Smooth muscle cell (in vitro differentiated cells): ENCODE results near the gene KCNIP2. TPM values are rescaled to one million over a fixed set of nuclear protein-coding genes. Genes with fewer than 3 reads are reported as not detected.

Experiments
- DNase-seq: peaks from one replicate; lab custom pipeline; 2025; ENCODE audit not compliant: unreplicated experiment; lab: John Stamatoyannopoulos, UW
- H2AFZ ChIP-seq: fragments of 200-600 bp; sonication (generic); 2 replicates; pipeline ENCODE4 v1.6.0; 2016; ENCODE audit warnings: antibody characterized with exemption, low read depth, mild to moderate bottlenecking
- H3F3A ChIP-seq: fragments of 200-600 bp; sonication (generic); 2 replicates; pipeline ENCODE4 v1.6.0; 2017; ENCODE audit warnings: antibody characterized with exemption, low read depth
- H3K27ac ChIP-seq: fragments of 200-600 bp; sonication (generic); 2 replicates; pipeline ENCODE4 v1.5.1; 2016; ENCODE audit warnings: low read depth, mild to moderate bottlenecking
- H3K27me3 ChIP-seq: fragments of 200-600 bp; sonication (generic); 2 replicates; pipeline ENCODE4 v1.6.1; 2016; ENCODE audit warnings: low read depth, mild to moderate bottlenecking
- H3K36me3 ChIP-seq: fragments of 200-600 bp; sonication (generic); 2 replicates; pipeline ENCODE4 v1.5.1; 2016; ENCODE audit warnings: low read depth
- H3K4me1 ChIP-seq: fragments of 200-600 bp; sonication (generic); 2 replicates; pipeline ENCODE4 v1.5.1; 2016; ENCODE audit warnings: low read depth
- H3K4me2 ChIP-seq: fragments of 200-600 bp; sonication (generic); 2 replicates; pipeline ENCODE4 v1.6.0; 2016; ENCODE audit warnings: mild to moderate bottlenecking
- H3K4me3 ChIP-seq: fragments of 200-600 bp; sonication (generic); 2 replicates; pipeline ENCODE4 v1.5.1; 2016; ENCODE audit warnings: mild to moderate bottlenecking
- H3K79me2 ChIP-seq: fragments of 200-600 bp; sonication (generic); 2 replicates; pipeline ENCODE4 v1.6.0; 2016; ENCODE audit warnings: low read depth, mild to moderate bottlenecking
- H3K9ac ChIP-seq: fragments of 200-600 bp; sonication (generic); 2 replicates; pipeline ENCODE4 v1.6.0; 2016; ENCODE audit warnings: low read depth
- H3K9me3 ChIP-seq: fragments of 200-600 bp; sonication (generic); replicated peaks from 2 replicates; pipeline ENCODE4 v1.5.1; 2016; ENCODE audit warnings: low read depth
- H4K20me1 ChIP-seq: fragments of 200-600 bp; sonication (generic); 2 replicates; pipeline ENCODE4 v1.6.0; 2016; ENCODE audit warnings: low read depth
- WGBS: methylation state at CpG from one replicate; pipeline ENCODE4 v1.1.7; 2016; ENCODE audit warnings: low lambda C conversion rate; 5-methylcytosine and 5-hydroxymethylcytosine counted together
- polyA plus RNA-seq: library from polyadenylated mRNA; unstranded; fragments of >200 nt; fragmentation: Nextera tagmentation; extraction: Ambion mirVana; gene quantifications from 2 replicates; pipeline ENCODE4 v1.2.1, GENCODE V29; 2016
- total RNA-seq: library from RNA; depleted of rRNA; stranded (reverse); fragments of >200 nt; gene quantifications from 2 replicates; pipeline ENCODE4 v1.2.3, GENCODE V29; 2014
- TF ChIP-seq, protein P1 (sequence below): fragments of 200-600 bp; sonication (generic); IDR thresholded peaks from 2 replicates; pipeline ENCODE4 v1.5.1; 2017; ENCODE audit warnings: borderline replicate concordance, mild to moderate bottlenecking, antibody characterized with exemption; ENCODE audit not compliant: insufficient read depth, poor library complexity, severe bottlenecking

The KCNIP2 gene
- total and polyA plus RNA-seq, 2 experiments from 2014 or later = 0.87 to 3.9 TPM

DNA sequence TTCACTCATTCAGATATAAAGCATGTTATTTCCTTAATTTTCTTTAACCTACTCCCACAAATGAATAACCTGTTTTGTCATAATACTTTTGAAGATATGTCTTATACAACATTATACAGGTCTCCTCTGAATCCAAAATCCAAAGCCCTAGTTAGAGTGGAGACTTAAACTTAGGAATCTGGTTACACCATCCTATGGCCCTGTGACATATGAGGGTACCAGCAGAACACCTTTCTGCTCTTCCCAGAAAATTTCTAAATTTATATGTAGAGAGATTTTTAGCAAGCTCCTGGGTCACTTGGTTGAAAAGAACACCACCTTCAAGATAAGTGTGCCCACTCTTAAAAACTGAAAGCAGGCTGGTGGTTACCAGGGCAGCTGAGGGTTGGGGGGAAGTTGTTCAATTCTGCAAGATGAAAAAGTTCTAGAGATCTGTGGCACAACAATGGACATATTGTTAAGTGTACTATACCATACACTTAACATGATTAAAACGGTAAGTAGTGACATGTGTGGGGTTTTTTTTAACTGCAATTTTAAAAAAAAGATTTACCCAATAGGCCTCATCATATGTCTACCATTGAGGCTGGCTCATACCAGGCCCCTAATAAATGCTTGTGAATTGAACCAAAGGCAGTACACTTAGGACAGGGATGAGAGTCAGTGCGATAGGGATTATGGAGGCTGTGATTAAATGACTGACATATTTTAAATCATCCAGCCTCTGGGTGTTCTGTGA lies 37.6 kb upstream of the KCNIP2 start:
- Histone ChIP-seq H3K9ac (no peak overlapping the region), H3K9me3 (no peaks in the 10 kb centered on the region), H3K27ac (no peak overlapping the region), H3K27me3 (no peaks in the 10 kb centered on the region), H3K4me2 (no peak overlapping the region), H3K79me2 (no peaks in the 10 kb centered on the region), H3F3A (no peaks in the 10 kb centered on the region), H4K20me1 (peaks cover 41% of the 10 kb centered on the region), H2AFZ (no peak overlapping the region), H3K4me1 (peaks cover 3% of the 10 kb centered on the region), H3K36me3 (no peaks in the 10 kb centered on the region), H3K4me3 (no peak overlapping the region)
- WGBS = 92% methylated on average over 2 of the region's 2 CpGs
- no peak for DNase-seq
- TF ChIP-seq, protein P1, sequence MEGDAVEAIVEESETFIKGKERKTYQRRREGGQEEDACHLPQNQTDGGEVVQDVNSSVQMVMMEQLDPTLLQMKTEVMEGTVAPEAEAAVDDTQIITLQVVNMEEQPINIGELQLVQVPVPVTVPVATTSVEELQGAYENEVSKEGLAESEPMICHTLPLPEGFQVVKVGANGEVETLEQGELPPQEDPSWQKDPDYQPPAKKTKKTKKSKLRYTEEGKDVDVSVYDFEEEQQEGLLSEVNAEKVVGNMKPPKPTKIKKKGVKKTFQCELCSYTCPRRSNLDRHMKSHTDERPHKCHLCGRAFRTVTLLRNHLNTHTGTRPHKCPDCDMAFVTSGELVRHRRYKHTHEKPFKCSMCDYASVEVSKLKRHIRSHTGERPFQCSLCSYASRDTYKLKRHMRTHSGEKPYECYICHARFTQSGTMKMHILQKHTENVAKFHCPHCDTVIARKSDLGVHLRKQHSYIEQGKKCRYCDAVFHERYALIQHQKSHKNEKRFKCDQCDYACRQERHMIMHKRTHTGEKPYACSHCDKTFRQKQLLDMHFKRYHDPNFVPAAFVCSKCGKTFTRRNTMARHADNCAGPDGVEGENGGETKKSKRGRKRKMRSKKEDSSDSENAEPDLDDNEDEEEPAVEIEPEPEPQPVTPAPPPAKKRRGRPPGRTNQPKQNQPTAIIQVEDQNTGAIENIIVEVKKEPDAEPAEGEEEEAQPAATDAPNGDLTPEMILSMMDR = no peak

DNA sequence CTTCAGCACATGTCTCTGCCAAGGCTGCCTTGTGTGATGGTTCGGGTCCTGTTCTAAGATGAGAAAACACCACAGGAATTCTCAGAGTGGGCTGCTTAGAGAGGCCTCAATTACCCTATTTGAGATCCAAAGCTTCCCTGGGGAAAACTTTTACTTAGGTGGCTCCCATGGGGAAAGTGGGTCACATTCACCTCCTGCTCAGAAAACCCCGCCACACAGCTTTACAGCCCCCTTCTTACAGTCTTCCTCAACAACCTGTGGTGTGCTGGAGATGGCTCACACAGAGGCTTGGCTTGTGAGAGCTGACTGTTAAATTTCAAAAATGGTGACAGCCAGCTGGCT lies 36.6 kb upstream of the KCNIP2 start:
- H3K79me2 ChIP-seq = no peaks in the 10 kb centered on the region
- peak overlapping the region; percentile 43 for H3K4me2 ChIP-seq
- TF ChIP-seq, protein P1 = no peak
- H3K36me3 ChIP-seq = no peaks in the 10 kb centered on the region
- H2AFZ ChIP-seq = no peak overlapping the region
- peaks cover 3% of the 10 kb centered on the region for H3K4me1 ChIP-seq
- peak overlapping the region; percentile 72 for H3K27ac ChIP-seq
- no peaks in the 10 kb centered on the region for H3K27me3 ChIP-seq
- no peak overlapping the region for H3K4me3 ChIP-seq
- H3F3A ChIP-seq = no peaks in the 10 kb centered on the region
- H3K9me3 ChIP-seq = no peaks in the 10 kb centered on the region
- DNase-seq = no peak
- no peak overlapping the region for H3K9ac ChIP-seq
- 73% methylated on average over 2 of the region's 2 CpGs for WGBS
- peaks cover 38% of the 10 kb centered on the region for H4K20me1 ChIP-seq

DNA sequence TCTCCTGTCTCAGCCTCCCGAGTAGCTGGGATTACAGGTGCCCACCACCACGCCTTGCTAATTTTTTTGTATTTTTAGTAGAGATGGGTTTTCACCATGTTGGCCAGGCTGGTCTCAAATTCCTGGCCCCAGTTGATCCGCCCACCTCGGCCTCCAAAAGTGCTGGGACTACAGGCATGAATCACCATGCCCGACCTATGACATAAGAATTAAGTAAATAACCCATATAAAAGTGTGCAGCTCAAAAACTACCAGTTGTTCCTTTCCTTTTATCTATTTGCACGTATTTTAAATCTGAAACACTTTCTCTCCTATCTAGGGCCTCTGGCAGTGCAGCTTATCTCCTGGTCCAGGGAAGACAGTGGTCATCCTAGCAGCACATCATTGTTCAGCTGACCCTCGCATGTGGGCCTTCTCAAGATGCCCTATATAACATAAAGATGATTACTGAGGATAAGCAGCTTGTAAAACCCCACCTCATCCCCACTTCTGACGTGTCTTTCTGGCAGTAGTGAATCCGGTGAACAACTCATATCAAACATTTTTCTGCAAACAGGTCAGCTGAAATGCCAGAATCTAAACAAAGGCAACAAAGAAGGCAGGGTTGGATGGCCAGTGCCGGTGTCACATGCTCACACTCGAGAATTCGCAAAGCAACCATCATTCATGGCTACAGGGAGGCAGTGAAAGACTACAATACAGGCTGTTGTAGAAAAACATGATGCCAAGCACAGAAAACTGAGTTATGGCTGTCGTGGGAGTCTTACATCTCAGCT lies 36.0 kb upstream of the KCNIP2 start:
- Histone ChIP-seq H3K27ac (peak overlapping the region; percentile 72), H3K9me3 (no peaks in the 10 kb centered on the region), H3F3A (no peaks in the 10 kb centered on the region), H3K79me2 (no peaks in the 10 kb centered on the region), H3K9ac (no peak overlapping the region), H3K4me1 (peaks cover 3% of the 10 kb centered on the region), H3K36me3 (no peaks in the 10 kb centered on the region), H2AFZ (no peak overlapping the region), H3K27me3 (no peaks in the 10 kb centered on the region), H3K4me3 (no peak overlapping the region), H4K20me1 (peaks cover 37% of the 10 kb centered on the region), H3K4me2 (peak overlapping the region; percentile 43)
- TF ChIP-seq, protein P1 = no peak
- no peak for DNase-seq
- 67% methylated on average over 13 of the region's 13 CpGs for WGBS
